HG03378 (cell line): Measurements from ENCODE around the gene AP2A2.
"Not testable (repeated sequence)": the region's sequence is repeated elsewhere in the genome, so short reads cannot be mapped to it uniquely, and the experiment has no call there.

Experiments
- ATAC-seq: cut with Tn5 transposase; IDR thresholded peaks from one replicate; pipeline ENCODE4 v1.9.1; 2021; ENCODE audit warnings: mild to moderate bottlenecking, moderate library complexity; ENCODE audit not compliant: unreplicated experiment

AP2A2 gene

DNA sequence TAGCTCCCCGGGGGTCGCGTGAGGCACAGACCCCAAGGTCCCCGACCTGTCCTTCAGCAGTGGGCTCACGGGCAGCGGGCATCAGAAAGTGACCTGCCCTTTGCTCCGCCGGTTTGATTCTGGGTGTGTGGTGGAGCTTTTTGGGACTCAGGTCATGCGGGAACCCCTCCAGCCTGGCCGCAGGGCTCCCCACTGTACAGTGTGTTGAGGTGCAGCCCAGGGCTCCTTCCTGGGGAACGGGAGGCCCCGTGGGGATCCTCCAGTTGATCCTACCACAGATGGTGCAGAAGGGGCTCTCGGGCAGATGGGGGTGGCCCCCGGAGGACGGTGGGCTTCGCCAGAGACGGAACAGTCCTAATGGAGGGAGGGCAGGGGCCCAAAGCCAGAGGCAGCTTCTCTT lies 86.6 kb downstream of the AP2A2 start:
- ATAC-seq, result no peak

DNA sequence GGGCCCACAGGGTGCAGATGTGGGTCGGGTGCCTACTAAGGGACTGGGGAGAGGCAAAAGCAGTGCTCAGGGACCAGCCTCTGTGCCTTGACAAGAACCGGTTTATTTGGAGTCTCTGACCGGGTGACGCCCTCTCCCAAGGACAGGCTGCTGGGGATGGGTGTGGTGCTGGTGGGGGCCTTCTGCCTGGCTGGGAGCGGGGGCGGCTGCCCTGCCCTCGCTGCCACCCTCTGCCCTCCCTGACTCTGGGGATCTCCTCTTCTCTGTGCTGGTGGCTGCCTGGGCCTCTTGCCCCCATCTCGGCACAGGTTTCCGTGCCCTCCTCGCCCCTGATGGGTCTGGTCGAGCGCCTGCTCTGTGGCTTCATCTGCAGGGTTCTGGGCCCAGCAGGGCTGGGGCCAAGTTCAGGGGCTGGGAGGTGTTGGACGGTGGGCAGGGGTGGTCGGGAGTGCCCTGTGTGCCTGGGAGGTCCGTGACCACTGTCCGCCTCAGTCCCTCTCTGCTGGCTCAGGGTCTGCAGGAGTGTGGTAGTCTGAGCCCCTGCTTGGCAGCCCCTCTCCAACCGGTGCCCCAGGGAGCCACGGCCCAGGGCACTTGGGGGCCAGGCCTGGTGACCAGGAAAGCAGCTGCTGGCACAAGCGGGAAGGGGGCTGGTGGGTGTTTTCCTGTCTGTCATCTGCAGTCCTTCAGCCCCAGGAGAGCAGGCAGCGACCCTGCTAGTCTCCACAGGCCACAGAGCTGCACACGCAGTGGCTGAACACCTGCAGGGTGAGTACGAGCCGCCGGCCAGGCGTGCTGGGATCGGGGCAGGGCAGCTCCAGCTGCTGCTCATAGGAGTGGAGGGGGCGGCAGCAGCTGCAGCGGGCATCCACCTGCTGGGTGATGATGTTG lies 87.3 kb downstream of the AP2A2 start:
- ATAC-seq, result no peak

DNA sequence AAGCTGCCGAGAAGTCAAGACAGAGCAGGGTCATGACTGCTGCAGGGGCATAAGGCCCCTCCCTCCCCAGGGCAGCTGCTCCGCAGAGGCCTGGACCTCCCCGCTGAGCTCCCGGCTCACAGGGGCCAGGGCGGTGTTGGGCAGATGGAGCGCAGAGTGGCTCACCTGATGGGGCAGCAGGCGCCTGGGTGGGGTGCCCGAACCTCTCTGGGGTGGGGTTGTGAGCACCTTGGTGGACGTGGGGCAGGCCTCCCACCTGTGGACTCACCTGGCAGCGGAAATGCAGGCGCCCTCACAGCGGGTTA lies 87.9 kb downstream of the AP2A2 start:
- ATAC-seq, result no peak

DNA sequence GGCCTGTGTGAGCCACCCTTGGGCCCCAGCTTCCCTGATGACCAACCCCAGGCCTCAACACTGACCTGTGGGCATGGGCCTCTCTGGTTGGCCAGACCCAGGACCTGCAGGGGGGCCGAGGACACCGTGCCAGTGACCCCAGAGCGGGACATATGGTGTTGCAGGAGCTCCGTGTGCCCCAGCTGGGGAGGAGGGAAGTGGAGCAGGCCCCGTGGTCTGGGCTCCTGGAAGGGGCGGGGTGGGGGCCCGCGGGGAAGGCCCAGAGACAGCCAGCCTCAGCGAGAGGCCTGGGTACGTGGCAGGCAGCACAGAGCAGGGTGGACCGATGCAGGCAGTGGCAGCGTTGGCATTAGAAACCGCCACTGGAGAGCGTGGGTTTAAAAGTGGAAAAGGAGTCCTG lies 88.6 kb downstream of the AP2A2 start:
- no peak for ATAC-seq

DNA sequence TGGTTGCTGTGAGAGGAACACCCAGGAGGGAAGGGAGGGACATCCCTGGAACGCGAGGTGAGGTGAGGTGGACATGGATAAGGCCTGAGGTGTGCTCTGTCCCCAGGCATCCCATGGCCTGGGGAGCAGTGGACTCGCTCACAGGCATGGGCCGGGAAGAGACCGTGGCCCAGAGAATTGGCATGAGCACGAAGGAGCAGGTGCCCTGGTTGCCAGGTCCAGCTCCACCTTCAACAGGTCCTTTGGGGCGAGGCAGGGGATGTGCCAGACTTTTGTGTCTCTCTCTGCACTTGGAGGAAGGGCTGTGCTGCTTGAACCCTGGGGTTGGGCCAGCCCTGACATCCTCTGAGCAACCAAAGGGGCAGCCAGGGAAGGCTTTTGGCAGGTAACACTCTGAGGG lies 89.4 kb downstream of the AP2A2 start:
- no peak for ATAC-seq

DNA sequence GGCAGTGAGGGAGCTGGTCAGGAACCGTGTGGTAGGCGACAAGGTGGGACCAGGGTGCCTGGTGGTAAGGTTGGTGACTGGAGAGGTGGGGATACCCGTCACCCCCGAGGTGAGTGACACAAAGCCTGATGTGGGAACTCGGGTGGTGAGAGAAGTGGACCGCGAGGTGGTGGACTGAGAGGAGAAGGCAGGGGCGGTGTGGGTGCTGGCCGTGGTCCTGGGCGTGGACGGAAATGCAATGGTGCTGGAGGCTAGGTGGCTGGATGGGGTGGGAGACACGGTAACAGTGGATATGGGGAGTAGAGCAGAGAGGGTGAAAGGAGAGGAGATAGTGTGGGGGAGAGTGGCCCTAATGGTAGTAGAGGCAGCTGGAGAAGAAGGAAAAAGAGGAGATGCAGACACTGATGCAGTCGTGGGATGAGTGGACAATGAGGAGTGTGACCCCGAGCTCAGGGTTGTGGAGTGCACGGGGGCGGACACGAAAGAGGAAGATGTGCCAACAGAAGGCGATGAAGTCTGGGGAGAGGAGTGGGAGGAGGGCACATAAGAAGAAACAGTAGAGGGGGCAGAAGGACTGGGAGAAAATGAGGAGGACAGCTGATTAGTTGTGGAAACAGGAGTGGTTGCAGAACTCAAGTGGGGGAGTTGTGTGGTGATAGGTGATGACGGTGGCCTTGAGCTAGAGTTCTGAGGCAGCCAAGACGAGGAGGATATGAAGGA lies 90.3 kb downstream of the AP2A2 start:
- no peak for ATAC-seq

DNA sequence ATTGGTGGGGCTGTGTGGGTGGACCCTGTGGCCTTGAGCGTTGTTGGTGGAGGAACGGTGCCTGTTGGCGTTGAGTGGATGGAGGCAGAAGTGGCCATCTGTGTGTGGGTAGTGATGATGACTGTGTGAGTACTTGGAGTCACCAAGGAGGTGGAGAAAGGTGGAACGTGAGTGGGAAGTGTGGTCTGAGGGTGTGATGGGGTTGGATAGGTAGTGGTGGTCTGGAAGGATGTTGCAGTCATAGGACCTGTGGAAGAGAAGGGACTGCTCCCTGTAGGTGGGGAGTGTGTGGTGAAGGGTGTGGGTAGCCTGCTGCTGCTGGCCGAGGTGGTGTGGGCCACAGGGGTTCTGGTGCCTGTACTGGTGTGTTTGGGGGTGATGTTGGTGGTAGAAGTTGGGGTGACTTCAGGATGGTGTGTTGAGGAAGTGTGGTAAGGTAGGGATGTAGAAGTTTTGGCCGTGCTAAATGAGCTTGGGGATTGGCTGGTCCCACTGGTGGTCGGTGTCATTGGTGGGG lies 91.0 kb downstream of the AP2A2 start:
- not testable (repeated sequence) for ATAC-seq

DNA sequence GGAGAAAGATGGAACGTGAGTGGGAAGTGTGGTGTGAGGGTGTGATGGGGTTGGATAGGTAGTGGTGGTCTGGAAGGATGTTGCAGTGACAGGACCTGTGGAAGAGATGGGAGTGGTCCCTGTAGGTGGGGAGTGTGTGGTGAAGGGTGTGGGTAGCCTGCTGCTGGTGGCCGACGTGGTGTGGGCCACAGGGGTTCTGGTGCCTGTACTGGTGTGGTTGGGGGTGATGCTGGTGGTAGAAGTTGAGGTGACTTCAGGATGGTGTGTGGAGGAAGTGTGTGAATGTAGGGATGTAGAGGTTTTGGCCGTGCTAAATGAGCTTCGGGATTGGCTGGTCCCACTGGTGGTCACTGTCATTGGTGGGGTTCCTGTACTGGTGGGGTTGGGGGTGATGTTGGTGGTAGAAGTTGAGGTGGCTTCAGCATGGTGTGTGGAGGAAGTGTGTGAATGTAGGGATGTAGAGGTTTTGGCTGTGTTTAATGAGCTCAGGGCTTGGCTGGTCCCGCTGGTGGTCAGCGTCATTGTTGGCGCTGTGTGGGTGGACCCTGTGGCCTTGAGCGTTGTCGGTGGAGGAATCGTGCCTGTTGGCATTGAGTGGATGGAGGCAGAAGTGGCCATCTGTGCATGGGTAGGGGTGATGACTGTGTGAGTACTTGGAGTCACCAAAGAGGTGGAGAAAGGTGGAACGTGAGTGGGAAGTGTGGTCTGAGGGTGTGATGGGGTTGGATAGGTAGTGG lies 91.8 kb downstream of the AP2A2 start:
- ATAC-seq, result no peak

DNA sequence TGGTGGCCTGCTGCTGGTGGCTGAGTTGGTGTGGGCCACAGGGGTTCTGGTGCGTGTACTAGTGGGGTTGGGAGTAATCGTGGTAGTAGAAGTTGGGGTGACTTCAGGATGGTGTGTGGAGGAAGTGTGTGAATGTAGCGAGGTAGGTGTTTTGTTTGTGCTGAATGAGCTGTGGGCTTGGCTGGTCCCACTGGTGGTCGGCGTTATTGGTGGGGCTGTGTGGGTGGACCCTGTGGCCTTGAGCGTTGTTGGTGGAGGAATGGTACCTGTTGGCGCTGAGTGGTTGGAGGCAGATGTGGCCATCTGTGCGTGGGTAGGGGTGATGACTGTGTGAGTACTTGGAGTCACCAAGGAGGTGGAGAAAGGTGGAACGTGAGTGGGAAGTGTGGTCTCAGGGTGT lies 92.4 kb downstream of the AP2A2 start:
- ATAC-seq, result no peak

DNA sequence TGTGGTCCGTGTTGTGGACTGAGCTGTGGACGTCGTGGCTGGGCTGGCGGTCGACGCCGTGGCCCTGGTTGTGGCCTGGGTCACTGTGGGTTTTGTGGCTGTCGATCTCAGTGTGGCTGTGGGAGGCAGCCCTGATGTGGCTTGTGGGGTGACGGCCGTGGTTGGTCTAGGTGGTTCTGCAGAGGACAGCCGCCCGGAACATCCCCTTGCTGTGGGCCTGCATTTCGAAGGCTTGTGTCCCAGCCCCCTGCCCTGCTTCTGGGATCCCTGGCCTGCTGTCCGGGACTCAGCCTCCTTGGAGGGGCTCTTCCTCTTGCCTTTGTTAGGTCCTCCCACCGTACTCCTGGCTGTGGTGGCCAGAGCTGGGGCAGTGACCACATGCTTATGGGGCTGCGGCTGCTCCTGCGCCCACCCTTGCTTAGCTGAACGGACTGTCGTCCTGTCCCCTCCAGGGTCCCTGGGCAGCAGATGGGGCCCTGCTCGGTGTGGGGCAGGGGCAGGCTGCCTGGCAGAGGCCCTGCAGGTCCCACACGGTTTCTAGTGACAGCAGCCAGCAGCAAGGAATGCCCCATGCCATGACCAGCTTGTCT lies 93.7 kb downstream of the AP2A2 start:
- ATAC-seq, result no peak

DNA sequence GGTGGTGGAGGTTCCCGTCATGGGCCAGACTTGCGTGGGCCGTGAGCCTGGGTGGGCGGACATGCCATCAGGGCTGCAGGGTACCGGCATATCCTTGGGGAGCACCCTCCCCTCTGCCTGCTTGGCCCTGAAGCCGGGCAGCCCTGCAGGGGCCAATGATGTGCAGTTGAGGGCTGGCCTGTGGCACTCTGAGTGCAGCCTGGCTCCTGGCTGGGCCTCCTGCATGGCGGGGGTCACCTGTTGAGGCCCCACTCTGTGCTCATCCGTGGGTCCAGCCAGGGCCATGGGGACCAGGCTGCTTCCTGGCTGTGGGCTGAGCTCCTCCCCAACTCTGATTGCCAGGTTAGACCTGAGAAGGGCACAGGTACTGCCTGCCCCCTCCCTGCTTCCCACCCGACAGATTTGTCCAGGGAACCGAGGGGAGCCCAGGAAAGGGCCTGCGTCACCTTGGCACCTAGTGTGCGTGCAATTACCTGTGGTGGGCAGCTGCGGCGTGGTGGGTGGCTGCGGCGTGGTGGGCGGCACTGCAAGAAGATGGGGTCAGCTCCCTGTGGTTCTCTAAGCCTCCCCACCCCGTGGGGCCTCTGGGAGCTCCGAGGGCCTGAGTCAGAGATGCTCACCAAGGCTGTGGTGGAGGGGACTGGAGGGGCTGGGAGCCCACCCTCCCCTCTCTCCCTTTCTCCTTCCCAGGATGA lies 94.7 kb downstream of the AP2A2 start:
- no peak for ATAC-seq

DNA sequence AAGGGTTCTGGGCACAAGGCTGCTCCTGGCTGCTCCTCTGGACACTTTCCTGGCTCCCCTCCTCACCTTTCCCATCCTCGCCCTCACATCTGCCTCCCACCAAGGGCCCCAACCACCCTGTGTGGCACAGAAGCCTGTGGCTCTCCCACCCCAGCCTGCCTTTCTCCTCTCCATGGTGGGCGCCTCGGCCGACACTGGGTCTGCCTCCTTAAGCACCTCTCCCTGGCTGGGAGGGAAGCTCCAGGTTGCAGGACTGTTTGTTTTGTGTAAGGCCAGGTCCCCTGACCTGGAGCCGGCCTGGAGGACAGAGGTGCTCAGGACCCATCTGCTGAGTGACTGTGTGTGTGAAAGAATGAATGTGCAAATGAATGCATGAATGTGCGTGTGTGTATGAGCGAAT lies 96.7 kb downstream of the AP2A2 start:
- ATAC-seq, result no peak

DNA sequence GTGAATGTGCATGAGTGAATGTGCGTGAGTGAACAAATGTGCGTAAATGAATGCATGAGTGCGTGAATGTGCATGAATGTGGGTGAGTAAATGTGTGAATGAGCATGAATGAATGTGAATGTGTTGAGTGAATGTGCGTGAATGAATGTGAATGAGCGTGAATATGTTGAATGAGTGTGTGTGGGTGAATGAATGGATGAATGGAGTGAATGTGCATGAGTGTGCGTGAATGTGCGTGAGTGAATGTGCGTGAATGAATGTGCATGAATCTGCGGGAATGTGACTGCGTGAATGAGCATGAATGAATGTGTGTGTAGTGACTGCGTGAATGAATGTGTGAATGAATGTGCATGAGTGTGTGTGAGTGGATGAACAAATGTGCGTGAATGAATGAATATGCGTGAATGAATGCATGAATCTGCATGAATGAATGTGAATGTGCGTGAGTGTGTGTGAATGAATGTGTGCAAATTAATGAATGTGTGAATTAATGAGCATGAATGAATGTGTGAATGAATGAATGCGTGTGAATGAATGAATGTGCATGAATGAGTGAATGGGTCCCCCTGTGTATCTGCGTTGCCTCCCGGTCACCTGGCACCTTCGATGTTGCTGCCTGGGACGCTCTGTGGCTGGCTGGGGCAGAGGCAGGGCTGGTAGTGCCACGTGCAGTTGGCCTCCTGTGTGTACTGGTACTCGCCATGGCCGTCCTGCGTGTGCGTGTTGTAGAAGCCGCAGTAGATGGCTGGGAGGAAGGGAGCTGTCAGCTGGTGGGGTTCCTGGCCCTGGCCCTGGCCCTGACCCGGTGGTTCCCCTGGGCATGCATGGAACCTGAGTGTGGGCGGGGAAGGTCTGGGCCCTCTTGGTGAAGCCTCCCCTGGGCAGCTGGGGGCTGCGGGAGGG lies 97.5 kb downstream of the AP2A2 start:
- no peak for ATAC-seq

DNA sequence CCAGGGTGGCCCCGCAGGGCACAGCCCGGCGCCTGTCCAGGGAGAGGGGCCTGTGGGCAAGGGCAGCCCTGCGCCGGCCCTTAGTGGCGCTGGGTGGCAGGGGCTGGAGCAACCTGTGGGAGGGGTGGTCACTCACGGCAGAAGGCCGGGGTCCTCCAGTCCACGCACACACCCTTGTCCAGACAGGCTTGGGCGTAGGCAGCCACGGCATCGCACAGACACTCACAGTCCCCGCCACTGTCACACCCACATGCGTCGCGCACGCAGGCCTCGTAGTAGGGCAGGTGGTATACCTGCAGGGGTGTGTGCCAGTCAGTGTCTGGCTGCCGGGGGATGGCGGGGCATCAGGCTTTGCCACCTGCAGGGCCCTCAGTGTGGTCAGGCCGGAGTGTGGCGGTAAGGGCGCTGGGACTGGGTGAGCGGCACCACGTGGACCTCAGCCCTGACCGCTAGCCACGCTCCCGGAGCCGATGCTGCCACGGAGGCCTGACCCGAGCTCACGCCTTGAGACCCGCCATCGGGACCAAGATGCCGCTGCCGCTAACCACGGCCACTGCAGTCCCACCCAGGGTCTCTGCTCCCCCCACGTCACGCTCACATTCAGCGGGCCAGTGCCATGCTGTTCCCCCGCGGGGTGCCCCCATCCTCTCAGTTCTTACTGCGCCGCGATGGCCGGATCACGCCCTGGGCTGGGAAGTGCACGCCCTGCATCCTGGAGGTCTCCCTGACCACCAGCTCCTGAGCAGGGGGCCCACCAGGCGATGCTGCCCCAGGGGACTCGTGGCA lies 98.3 kb downstream of the AP2A2 start:
- ATAC-seq, result no peak

DNA sequence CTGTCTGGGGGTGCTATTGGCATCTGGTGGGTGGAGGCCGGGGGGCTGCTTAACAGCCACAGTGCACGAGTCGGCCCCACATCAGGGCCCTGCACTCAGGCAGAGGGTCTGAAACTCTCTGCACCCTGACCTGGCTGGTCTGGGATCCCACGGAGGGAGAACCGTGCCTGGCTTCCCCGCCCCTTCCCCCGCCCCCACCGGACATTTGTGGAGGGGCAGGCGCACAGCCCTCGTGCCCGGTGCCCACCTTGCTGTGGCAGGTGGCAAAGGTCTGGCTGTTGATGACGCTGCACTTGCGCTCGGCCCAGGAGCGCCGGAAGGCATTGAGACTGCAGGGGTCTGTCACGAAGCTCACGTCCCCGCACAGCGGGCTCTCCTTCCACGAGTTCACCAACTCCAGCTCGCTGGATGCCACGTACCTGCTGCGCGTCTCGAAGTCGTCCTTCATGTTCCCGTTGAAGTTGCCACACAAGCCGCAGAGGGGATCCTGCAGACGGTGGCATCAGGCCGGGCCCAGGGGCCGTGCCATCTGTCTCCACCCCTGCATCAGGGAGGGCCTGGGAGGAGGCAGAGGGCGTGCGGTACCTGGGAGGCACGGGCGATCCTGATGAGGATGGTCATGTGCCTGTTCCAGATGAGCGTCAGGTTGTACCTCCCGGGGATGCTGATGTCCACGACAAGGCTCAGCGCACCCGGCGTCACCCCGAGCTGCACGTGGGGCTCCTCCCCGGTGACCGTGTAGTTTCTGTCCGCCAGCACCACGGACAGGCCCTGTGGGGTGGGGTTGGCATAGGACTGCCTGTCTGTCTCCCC lies 99.1 kb downstream of the AP2A2 start:
- ATAC-seq, result no peak

DNA sequence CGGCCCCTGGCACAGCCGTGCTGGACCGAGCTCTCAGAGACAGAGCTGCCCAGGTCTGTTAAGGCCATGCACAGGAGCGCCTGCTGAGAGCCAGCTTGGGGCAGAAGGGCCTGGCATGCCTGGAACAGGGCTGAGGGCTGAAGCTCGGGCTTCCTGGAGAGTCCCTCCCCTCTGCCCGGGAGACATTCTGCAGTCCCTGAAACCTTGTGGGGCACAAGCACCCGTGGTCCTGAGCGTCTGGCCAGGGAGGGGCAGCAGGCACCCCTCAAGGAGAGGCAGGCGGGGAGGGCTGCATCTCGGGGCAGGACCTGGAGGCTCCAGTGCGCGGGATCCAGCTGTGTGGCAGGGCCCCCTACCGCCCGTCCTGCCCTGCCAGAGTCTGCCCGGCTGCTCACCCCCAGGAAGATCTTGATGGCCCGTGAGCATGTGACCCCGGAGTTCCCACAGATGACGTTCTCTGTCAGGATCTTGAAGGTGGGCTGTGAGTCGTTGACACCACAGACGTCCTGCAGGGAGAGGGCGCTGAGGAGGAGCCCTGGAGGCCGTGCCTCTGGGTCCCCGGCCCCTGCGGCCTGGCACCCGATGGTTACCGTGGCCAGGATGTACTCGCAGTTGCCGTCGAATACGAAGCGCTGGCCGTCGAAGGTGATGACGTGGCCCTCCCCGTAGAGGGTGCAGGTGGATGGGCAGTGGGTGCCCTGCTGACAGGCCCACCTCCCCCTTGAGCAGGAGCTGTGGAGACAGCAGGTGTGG lies 99.9 kb downstream of the AP2A2 start:
- no peak for ATAC-seq

DNA sequence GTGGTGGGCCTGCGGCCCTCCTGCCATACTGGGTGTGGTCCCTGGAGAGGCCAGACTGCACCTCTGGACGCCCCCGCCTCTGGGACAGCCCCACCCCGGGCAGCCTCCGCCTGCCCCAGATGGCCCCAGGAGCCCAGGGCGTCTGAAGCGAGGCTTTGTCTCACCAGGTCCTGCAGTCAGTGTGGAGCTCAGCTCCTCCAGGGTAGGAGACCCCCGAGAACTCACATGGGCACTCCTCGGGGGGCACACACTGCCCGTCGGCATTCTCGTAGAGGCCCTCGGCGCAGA lies 100.4 kb downstream of the AP2A2 start:
- no peak for ATAC-seq
